C4-2B (cell line): ENCODE data around the gene CPAMD8.

Experiments
- ZFX ChIP-seq: fragments of 450-650 bp; IDR thresholded peaks from 2 replicates; pipeline ENCODE4 v1.6.1; 2017
- TF ChIP-seq, protein P1 (sequence below): fragments of 450-650 bp; conservative IDR thresholded peaks from 2 replicates; pipeline ENCODE4 v1.5.1; 2017; ENCODE audit warnings: mild to moderate bottlenecking

DNA sequence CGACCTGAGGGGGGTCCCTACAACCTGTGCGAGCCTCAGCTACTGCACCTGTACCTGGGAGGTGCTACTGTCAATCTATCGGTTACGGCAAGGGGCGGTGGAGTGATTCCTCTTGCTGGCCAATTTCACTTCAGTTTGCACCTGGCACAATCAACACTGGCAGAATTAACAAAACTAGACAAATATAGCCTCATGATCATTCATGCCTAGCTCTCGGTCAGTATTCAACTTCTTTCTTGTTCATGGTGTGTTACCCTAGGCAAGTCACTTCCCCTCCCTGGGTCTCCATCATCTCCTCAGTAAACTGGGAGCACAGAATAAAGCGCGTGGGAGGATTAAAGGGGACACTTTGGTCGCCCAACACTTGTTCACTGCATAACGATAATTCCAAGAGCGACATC is 48.0 kb upstream of the CPAMD8 start:
- TF ChIP-seq, protein P1, sequence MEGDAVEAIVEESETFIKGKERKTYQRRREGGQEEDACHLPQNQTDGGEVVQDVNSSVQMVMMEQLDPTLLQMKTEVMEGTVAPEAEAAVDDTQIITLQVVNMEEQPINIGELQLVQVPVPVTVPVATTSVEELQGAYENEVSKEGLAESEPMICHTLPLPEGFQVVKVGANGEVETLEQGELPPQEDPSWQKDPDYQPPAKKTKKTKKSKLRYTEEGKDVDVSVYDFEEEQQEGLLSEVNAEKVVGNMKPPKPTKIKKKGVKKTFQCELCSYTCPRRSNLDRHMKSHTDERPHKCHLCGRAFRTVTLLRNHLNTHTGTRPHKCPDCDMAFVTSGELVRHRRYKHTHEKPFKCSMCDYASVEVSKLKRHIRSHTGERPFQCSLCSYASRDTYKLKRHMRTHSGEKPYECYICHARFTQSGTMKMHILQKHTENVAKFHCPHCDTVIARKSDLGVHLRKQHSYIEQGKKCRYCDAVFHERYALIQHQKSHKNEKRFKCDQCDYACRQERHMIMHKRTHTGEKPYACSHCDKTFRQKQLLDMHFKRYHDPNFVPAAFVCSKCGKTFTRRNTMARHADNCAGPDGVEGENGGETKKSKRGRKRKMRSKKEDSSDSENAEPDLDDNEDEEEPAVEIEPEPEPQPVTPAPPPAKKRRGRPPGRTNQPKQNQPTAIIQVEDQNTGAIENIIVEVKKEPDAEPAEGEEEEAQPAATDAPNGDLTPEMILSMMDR, result no peak
- TF ChIP-seq ZFX, result no peak
